ENCODE results near the gene PSD2.

PSD2 gene

DNA sequence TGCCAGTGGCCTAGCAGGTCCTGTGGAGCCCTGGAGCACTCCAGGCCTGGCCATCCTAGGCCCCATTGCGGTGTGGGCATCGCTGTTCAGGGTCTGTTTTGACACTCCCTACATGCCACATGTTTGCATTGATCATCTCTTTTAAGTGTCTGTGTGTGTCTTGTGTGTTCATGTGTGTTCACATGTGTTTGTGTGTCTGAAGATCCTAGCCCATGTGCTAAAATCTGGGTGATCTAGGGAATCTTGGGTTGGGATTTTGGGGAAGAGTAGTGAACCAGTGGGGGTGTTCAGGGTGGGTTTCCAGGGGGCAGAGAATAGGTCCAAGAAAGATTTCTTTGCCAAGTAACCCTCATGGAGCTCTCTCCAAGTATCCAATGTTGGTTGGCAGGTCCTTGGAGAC lies 8.4 kb downstream of the PSD2 start:
- Histone ChIP-seq H4K20me1 (ENCODE audit: insufficient read depth) (no peaks in the 10 kb centered on the region), H3K27ac (no peak overlapping the region), H3K4me1 (ENCODE audit: low read depth, poor library complexity, severe bottlenecking) (no peaks in the 10 kb centered on the region), H3K79me2 (ENCODE audit: insufficient read depth, low read depth) (no peaks in the 10 kb centered on the region), H3K27me3 (ENCODE audit: insufficient read depth, low read depth) (peaks cover 35% of the 10 kb centered on the region), H3K9ac (no peak overlapping the region), H3K4me3 (IDR thresholded peaks at IDR 0.05; ENCODE audit: insufficient read depth, low read depth, low read length) (no peak overlapping the region), H2AFZ (ENCODE audit: low read depth) (no peak overlapping the region), H3K4me2 (no peak overlapping the region), H3K36me3 (ENCODE audit: insufficient read depth) (no peaks in the 10 kb centered on the region)
- TF ChIP-seq CTCF (conservative IDR thresholded peaks at IDR 0.05; ENCODE audit: low read depth, low read length), result no peak

DNA sequence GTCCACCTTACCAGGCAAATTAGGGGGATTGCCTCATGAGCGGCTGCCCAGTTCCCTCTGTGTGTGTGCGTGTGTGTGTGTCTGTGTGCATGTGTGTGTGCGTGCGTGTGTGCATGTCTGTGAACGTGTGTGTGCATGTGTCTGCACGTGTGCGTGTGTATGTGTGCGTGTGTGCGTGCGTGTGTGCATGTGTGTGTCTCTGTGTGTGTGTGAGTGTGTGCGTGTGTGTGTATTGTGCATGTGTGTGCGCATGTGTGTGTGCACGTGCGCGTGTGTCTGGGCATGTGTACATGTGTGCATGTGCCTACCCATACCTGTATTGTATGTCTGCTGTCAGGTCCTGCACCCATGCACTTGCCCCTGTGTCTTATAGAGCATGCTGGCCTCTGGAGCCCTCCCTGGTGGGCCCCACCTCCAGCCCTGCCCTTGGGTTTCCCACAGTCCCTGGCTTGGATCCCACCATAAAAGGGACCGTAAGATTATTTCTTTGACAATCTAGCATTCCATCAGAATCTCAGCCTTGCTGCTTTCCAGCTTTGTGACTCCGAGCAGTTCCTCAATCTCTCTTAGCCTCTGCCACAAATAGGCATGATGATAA lies 9.3 kb downstream of the PSD2 start:
- H3K4me1 ChIP-seq (ENCODE audit: low read depth, poor library complexity, severe bottlenecking), result no peaks in the 10 kb centered on the region
- H3K27me3 ChIP-seq (ENCODE audit: insufficient read depth, low read depth), result peaks cover 38% of the 10 kb centered on the region
- H3K36me3 ChIP-seq (ENCODE audit: insufficient read depth), result no peaks in the 10 kb centered on the region
- no peak overlapping the region for H3K4me3 ChIP-seq (IDR thresholded peaks at IDR 0.05; ENCODE audit: insufficient read depth, low read depth, low read length)
- H3K79me2 ChIP-seq (ENCODE audit: insufficient read depth, low read depth), result no peaks in the 10 kb centered on the region
- H2AFZ ChIP-seq (ENCODE audit: low read depth), result no peak overlapping the region
- no peak overlapping the region for H3K9ac ChIP-seq
- no peaks in the 10 kb centered on the region for H4K20me1 ChIP-seq (ENCODE audit: insufficient read depth)
- no peak overlapping the region for H3K27ac ChIP-seq
- no peak overlapping the region for H3K4me2 ChIP-seq
- no peak for TF ChIP-seq CTCF (conservative IDR thresholded peaks at IDR 0.05; ENCODE audit: low read depth, low read length)

DNA sequence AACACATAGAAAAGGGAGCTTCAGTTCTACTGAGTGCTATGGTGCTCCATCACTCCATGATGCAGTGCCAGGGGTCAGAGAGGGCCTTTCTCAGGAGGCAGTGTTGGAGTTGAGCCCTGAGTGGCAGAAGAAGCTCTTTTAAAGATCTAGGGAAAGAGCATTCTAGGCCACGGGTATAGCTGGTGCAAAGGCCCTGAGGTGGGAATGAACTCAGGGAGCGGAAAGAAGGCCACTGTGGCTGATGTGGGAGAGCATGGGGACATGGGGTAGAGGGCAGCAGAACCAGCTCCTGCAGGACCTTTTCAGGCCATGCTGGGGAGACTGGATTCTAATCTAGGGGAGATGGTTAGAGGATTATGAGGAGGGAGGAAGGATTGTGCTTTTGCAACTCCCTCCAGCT lies 9.9 kb downstream of the PSD2 start:
- Histone ChIP-seq H4K20me1 (ENCODE audit: insufficient read depth) (no peaks in the 10 kb centered on the region), H3K4me3 (IDR thresholded peaks at IDR 0.05; ENCODE audit: insufficient read depth, low read depth, low read length) (no peak overlapping the region), H3K27me3 (ENCODE audit: insufficient read depth, low read depth) (peaks cover 41% of the 10 kb centered on the region), H2AFZ (ENCODE audit: low read depth) (no peak overlapping the region), H3K9ac (no peak overlapping the region), H3K36me3 (ENCODE audit: insufficient read depth) (no peaks in the 10 kb centered on the region), H3K79me2 (ENCODE audit: insufficient read depth, low read depth) (no peaks in the 10 kb centered on the region), H3K27ac (no peak overlapping the region), H3K4me1 (ENCODE audit: low read depth, poor library complexity, severe bottlenecking) (no peaks in the 10 kb centered on the region), H3K4me2 (no peak overlapping the region)
- TF ChIP-seq CTCF (conservative IDR thresholded peaks at IDR 0.05; ENCODE audit: low read depth, low read length), result no peak

GRCh38 chr5:139806111-139806510 lies 10.5 kb downstream of the PSD2 start:
- H3K4me1 ChIP-seq (ENCODE audit: low read depth, poor library complexity, severe bottlenecking), result no peaks in the 10 kb centered on the region
- no peak overlapping the region for H3K4me2 ChIP-seq
- no peak overlapping the region for H2AFZ ChIP-seq (ENCODE audit: low read depth)
- peaks cover 41% of the 10 kb centered on the region for H3K27me3 ChIP-seq (ENCODE audit: insufficient read depth, low read depth)
- H3K79me2 ChIP-seq (ENCODE audit: insufficient read depth, low read depth), result no peaks in the 10 kb centered on the region
- no peak for TF ChIP-seq CTCF (conservative IDR thresholded peaks at IDR 0.05; ENCODE audit: low read depth, low read length)
- H3K4me3 ChIP-seq (IDR thresholded peaks at IDR 0.05; ENCODE audit: insufficient read depth, low read depth, low read length), result no peak overlapping the region
- no peaks in the 10 kb centered on the region for H4K20me1 ChIP-seq (ENCODE audit: insufficient read depth)
- H3K36me3 ChIP-seq (ENCODE audit: insufficient read depth), result no peaks in the 10 kb centered on the region
- no peak overlapping the region for H3K9ac ChIP-seq
- no peak overlapping the region for H3K27ac ChIP-seq

All from KMS-11 (cell line).